Hepatocyte (in vitro differentiated cells): Measurements from ENCODE around the gene NUP50.

Source experiments
- CTCF ChIP-seq: fragments of 200-600 bp; sonication (generic); IDR thresholded peaks from 2 replicates; pipeline ENCODE4 v1.5.1; 2016; ENCODE audit warnings: antibody characterized with exemption, mild to moderate bottlenecking; ENCODE audit not compliant: poor library complexity
- EZH2 ChIP-seq: fragments of 200-600 bp; sonication (generic); IDR thresholded peaks from 2 replicates; pipeline ENCODE4 v1.6.1; 2016; ENCODE audit warnings: antibody characterized with exemption, mild to moderate bottlenecking, borderline replicate concordance
- EZH2phosphoT487 ChIP-seq: fragments of 200-600 bp; sonication (generic); IDR thresholded peaks from one replicate; pipeline ENCODE4 v1.6.1; 2018; ENCODE audit warnings: antibody characterized with exemption, mild to moderate bottlenecking, low read depth, moderate library complexity; ENCODE audit not compliant: unreplicated experiment, severe bottlenecking

GRCh38 chr22:45217806-45218205 is 54.1 kb downstream of the NUP50 start:
- no peak for TF ChIP-seq CTCF
- no peak for TF ChIP-seq EZH2
- no peak for TF ChIP-seq EZH2phosphoT487
